IPS-15b (cell line): ENCODE data around the gene ADAMTS4.

Experiments used
- H3K27me3 ChIP-seq: one replicate; pipeline ENCODE4 v1.6.1; 2013; ENCODE audit warnings: low read length; ENCODE audit not compliant: control insufficient read depth, insufficient read depth
- H3K36me3 ChIP-seq: one replicate; pipeline ENCODE4 v1.6.1; 2013; ENCODE audit warnings: low read length; ENCODE audit not compliant: control insufficient read depth, insufficient read depth
- H3K4me1 ChIP-seq: one replicate; pipeline ENCODE4 v1.6.1; 2013; ENCODE audit warnings: mild to moderate bottlenecking, low read length; ENCODE audit not compliant: control insufficient read depth, insufficient read depth
- H3K4me3 ChIP-seq: one replicate; pipeline ENCODE4 v1.5.1; 2013; ENCODE audit warnings: low read depth, low read length
- H3K9ac ChIP-seq: one replicate; pipeline ENCODE4 v1.6.1; 2013; ENCODE audit warnings: low read depth, mild to moderate bottlenecking, low read length
- H3K9me3 ChIP-seq: one replicate; pipeline ENCODE4 v1.6.1; 2013; ENCODE audit warnings: mild to moderate bottlenecking, low read length; ENCODE audit not compliant: control insufficient read depth, insufficient read depth

The ADAMTS4 gene

DNA sequence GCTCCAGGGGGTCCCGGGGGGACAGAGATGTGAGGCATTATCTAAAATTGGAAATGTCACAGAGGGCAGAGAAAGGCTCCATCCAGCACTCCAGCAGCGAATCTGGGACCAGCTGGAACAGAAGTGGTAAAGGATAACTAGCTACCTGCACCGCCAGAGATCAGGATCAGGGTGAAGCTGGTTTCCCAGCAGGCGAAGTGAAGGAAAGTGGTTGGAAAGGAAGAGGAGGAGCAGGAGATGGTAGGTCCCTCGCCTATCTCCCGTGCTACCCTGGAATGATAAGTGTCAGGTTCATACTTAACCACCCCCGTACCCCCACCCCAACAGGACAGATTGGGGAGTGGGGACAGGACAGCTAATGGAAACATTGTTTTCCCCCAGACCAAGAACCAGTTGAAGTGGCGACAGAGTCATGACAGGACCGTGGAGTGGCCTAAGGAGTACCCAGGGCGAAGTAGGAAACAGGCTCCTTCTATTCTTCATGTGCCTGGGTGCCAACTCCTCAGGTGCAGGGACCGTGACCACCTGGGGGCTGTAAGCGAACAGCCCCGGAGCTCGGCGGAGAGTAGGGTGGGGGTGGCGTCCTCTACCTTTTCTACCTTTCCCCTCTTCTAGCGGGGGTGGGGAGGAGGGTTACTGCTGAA is 22.3 kb downstream of the ADAMTS4 start:
- Histone ChIP-seq H3K27me3 (no peaks in the 10 kb centered on the region), H3K4me1 (peaks cover 4% of the 10 kb centered on the region), H3K9ac (peak overlapping the region; percentile 89), H3K9me3 (no peaks in the 10 kb centered on the region), H3K36me3 (peaks cover 16% of the 10 kb centered on the region), H3K4me3 (peak overlapping the region; percentile 99)

DNA sequence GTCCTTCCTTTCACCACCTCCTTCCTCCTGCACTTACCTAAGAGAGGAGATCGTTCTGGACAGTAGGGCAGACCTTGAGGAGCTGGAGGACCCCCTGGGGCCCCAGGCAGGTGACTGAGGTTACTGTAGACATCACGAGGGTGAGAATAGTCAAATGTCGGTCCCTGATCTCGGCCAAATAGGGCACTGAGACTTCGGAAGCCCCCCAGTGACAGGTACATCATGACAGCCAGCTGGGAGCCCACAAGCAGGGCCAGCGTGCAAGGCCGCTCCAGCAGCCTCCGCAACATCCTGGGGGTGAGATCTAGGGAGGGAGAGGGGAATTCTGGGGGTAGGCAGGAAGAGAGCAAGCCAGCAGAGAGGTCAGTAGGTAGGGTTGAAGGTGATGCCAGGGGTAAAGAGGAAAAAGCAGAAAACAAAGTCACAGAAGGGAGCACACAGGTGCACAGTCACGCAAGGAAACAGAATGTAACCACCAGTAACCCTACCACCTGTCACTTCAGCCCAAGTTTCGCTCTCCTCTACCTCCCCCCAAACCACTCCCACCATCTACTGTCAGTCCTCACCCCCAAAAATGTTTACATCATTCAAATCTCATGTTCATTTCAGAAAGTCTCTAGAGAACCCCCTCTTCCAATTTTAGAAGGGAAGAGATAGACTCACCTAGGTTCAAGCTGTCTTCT is 22.9 kb downstream of the ADAMTS4 start:
- Histone ChIP-seq H3K4me1 (peaks cover 4% of the 10 kb centered on the region), H3K4me3 (no peak overlapping the region), H3K27me3 (no peaks in the 10 kb centered on the region), H3K9ac (no peak overlapping the region), H3K36me3 (peaks cover 23% of the 10 kb centered on the region), H3K9me3 (no peaks in the 10 kb centered on the region)

DNA sequence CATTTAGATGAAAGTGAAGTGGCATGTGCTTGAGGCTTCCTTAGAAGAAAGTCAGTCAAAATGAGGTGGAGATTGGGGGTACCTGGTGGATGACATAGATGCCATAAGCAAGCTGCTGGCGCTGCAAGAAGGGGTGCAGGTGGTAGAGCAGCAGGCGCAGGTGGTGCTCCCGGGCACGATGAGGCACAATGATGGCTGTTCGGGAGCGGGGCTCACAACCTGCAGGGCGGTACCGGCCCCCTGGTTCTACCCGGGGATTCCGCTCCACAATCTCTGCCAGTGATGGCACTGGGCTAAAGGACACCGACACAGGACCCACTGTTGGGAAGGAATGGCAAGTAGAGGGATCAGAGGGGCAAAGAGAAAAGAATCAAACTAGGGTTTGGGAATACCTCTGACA is 23.9 kb downstream of the ADAMTS4 start:
- H3K9me3 ChIP-seq: no peaks in the 10 kb centered on the region
- peaks cover 4% of the 10 kb centered on the region for H3K4me1 ChIP-seq
- H3K4me3 ChIP-seq: no peak overlapping the region
- H3K27me3 ChIP-seq: no peaks in the 10 kb centered on the region
- peaks cover 29% of the 10 kb centered on the region for H3K36me3 ChIP-seq
- no peak overlapping the region for H3K9ac ChIP-seq

GRCh38 chr1:161173711-161174110 is 25.1 kb downstream of the ADAMTS4 start:
- no peak overlapping the region for H3K9ac ChIP-seq
- H3K9me3 ChIP-seq: no peaks in the 10 kb centered on the region
- H3K36me3 ChIP-seq: peaks cover 37% of the 10 kb centered on the region
- H3K4me3 ChIP-seq: no peak overlapping the region
- no peaks in the 10 kb centered on the region for H3K27me3 ChIP-seq
- peaks cover 4% of the 10 kb centered on the region for H3K4me1 ChIP-seq

GRCh38 chr1:161172776-161173376 is 26.0 kb downstream of the ADAMTS4 start:
- no peaks in the 10 kb centered on the region for H3K9me3 ChIP-seq
- H3K4me1 ChIP-seq: no peaks in the 10 kb centered on the region
- H3K36me3 ChIP-seq: peaks cover 37% of the 10 kb centered on the region
- no peak overlapping the region for H3K9ac ChIP-seq
- H3K4me3 ChIP-seq: no peak overlapping the region
- no peaks in the 10 kb centered on the region for H3K27me3 ChIP-seq

GRCh38 chr1:161172349-161172748 is 26.5 kb downstream of the ADAMTS4 start:
- H3K9me3 ChIP-seq: no peaks in the 10 kb centered on the region
- no peak overlapping the region for H3K9ac ChIP-seq
- peaks cover 37% of the 10 kb centered on the region for H3K36me3 ChIP-seq
- no peak overlapping the region for H3K4me3 ChIP-seq
- H3K27me3 ChIP-seq: no peaks in the 10 kb centered on the region
- H3K4me1 ChIP-seq: no peaks in the 10 kb centered on the region

GRCh38 chr1:161171696-161172095 is 27.2 kb downstream of the ADAMTS4 start:
- no peak overlapping the region for H3K9ac ChIP-seq
- H3K27me3 ChIP-seq: no peaks in the 10 kb centered on the region
- H3K4me1 ChIP-seq: no peaks in the 10 kb centered on the region
- peaks cover 37% of the 10 kb centered on the region for H3K36me3 ChIP-seq
- no peak overlapping the region for H3K4me3 ChIP-seq
- no peaks in the 10 kb centered on the region for H3K9me3 ChIP-seq

GRCh38 chr1:161171191-161171590 is 27.7 kb downstream of the ADAMTS4 start:
- H3K9me3 ChIP-seq: no peaks in the 10 kb centered on the region
- no peaks in the 10 kb centered on the region for H3K4me1 ChIP-seq
- no peak overlapping the region for H3K9ac ChIP-seq
- H3K27me3 ChIP-seq: no peaks in the 10 kb centered on the region
- peaks cover 37% of the 10 kb centered on the region for H3K36me3 ChIP-seq
- H3K4me3 ChIP-seq: no peak overlapping the region

GRCh38 chr1:161168906-161169305 is 29.9 kb downstream of the ADAMTS4 start:
- H3K27me3 ChIP-seq: no peaks in the 10 kb centered on the region
- peaks cover 37% of the 10 kb centered on the region for H3K36me3 ChIP-seq
- H3K9me3 ChIP-seq: no peaks in the 10 kb centered on the region
- H3K4me3 ChIP-seq: no peak overlapping the region
- no peaks in the 10 kb centered on the region for H3K4me1 ChIP-seq
- H3K9ac ChIP-seq: no peak overlapping the region

DNA sequence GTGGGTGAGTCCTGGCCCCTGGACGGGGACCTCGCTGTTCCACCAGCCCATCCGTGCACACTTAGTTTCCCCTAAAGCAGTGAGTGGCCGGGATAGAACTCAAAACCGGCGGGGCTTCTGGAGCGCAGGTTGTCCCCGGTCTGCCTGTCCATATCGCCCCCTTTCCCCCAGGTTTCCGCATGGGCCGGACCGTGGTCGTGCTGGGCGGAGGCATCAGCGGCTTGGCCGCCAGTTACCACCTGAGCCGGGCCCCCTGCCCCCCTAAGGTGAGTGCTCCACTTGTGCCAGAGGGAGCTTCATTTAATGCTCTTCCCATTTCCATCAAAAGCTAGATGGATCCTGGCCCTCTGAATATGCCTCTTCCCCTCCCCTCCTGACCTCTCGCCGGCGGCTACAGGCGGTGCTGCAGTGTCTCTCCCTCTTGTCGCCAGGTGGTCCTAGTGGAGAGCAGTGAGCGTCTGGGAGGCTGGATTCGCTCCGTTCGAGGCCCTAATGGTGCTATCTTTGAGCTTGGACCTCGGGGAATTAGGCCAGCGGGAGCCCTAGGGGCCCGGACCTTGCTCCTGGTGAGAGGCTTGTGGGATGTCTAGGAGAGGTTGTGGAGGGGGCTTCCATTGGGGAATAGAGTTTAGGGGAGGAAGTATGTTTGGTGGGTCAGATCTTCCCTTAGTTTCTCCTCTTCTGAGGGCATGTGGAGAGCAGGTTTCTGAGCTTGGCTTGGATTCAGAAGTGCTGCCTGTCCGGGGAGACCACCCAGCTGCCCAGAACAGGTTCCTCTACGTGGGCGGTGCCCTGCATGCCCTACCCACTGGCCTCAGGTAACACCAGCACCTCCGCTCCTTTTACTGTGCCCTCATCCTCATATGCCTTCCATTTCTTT is 31.9 kb downstream of the ADAMTS4 start:
- peak overlapping the region; percentile 73 for H3K9ac ChIP-seq
- H3K36me3 ChIP-seq: peaks cover 34% of the 10 kb centered on the region
- H3K9me3 ChIP-seq: no peaks in the 10 kb centered on the region
- H3K4me1 ChIP-seq: no peaks in the 10 kb centered on the region
- H3K27me3 ChIP-seq: no peaks in the 10 kb centered on the region
- peak overlapping the region; percentile 96 for H3K4me3 ChIP-seq

GRCh38 chr1:161165742-161166668 is 32.8 kb downstream of the ADAMTS4 start, which contains the start of gene PPOX:
Gene PPOX, plus strand, starts transcription at chr1:161166426. Its CDS starts 422 bp downstream, at chr1:161166848.
- peak within 1 kb of the TSS; percentile 73 for H3K9ac ChIP-seq
- H3K9me3 ChIP-seq: no peaks in the 10 kb centered on the region
- H3K4me1 ChIP-seq: no peaks in the 10 kb centered on the region
- H3K36me3 ChIP-seq: peaks cover 25% of the 10 kb centered on the region
- peak within 1 kb of the TSS; percentile 96 for H3K4me3 ChIP-seq
- no peaks in the 10 kb centered on the region for H3K27me3 ChIP-seq
